Bronchial epithelial cell (primary cell): Measurements from ENCODE around the gene SYNDIG1L. TPM values are rescaled to one million over a fixed set of nuclear protein-coding genes. Genes with fewer than 3 reads are reported as not detected.

Source experiments
- DNase-seq: peaks from one replicate; pipeline ENCODE4 v3.0.0-alpha.2; 2010; ENCODE audit warnings: low read depth
- FAIRE-seq: peaks from 2 replicates; lab custom pipeline; 2011; peaks lifted over from hg19 to GRCh38; lab: Jason Lieb, UNC
- H3K27me3 ChIP-seq: 2 replicates; pipeline ENCODE4 v1.5.1; 2011; ENCODE audit warnings: low read length; ENCODE audit not compliant: control insufficient read depth, insufficient read depth
- H3K36me3 ChIP-seq: 2 replicates; pipeline ENCODE4 v1.5.1; 2011; ENCODE audit warnings: low read length; ENCODE audit not compliant: control insufficient read depth, insufficient read depth
- H3K4me3 ChIP-seq: 2 replicates; pipeline ENCODE4 v1.5.1; 2011; ENCODE audit warnings: mild to moderate bottlenecking, low read depth, low read length, control low read depth
- CTCF ChIP-seq: IDR thresholded peaks from 2 replicates; pipeline ENCODE4 v1.5.1; 2011; ENCODE audit warnings: mild to moderate bottlenecking, moderate library complexity, low read length, control low read depth, inconsistent platforms; ENCODE audit not compliant: insufficient read depth, severe bottlenecking
- total RNA-seq: library from RNA; depleted of rRNA; stranded (reverse); fragments of >200 nt; gene quantifications from 2 replicates; pipeline ENCODE4 v1.2.1, GENCODE V29; 2014

Gene SYNDIG1L
- total RNA-seq, 1 donor from 2014 or later, result under 0.01 TPM

- no peak overlapping the region for H3K4me3 ChIP-seq
- no peak for DNase-seq
- H3K27me3 ChIP-seq, result no peaks in the 10 kb centered on the region
- FAIRE-seq, result no peak
- TF ChIP-seq CTCF, result no peak
- H3K36me3 ChIP-seq, result no peaks in the 10 kb centered on the region
Measured at GRCh38 chr14:74465335-74465734, 39.3 kb upstream of the SYNDIG1L start.

GRCh38 chr14:74464785-74465184 is 38.8 kb upstream of the SYNDIG1L start:
- TF ChIP-seq CTCF, result no peak
- no peaks in the 10 kb centered on the region for H3K36me3 ChIP-seq
- H3K27me3 ChIP-seq, result no peaks in the 10 kb centered on the region
- H3K4me3 ChIP-seq, result no peak overlapping the region
- DNase-seq (no peak), FAIRE-seq (no peak)

DNA sequence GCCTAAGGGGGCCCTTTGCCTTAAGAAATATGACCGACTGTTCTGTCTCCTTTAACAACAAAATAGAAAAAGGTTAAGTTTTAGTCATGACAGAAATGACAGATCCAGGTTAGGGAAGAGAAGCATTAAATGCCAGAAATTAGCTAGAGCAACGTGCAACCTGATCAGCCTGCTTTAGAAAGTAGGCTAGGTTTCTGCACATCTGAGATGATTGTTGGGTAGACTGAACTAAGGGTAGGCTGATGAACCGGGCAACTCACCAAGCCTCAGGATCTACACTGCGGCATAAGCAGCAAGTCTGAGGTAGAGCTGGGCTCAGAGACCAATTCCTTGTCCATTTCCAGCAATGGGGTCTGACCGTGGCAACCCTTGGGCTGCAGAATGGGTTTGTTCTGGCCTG is 37.7 kb upstream of the SYNDIG1L start:
- TF ChIP-seq CTCF, result no peak
- no peak overlapping the region for H3K4me3 ChIP-seq
- DNase-seq (no peak), FAIRE-seq (peak; percentile 28)
- no peaks in the 10 kb centered on the region for H3K36me3 ChIP-seq
- no peaks in the 10 kb centered on the region for H3K27me3 ChIP-seq

DNA sequence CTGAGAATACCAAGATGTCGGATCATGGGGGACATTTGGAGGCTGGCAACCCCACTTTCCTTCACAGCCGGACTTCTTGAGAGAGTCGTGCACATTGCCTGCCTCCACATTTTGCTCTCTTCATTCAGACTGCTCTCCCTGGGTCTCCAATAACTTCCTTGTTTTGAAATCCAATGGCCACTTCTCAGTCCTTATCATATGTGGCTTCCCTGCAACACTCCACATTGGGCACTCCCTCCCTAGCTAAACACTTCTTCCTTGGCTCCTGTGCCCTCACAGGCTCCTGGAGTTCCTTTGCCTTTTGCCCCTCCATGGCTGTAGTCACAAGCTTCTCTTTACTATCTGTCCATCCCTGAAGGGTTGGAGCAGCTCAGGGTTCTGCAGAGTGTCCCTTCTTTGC is 37.0 kb upstream of the SYNDIG1L start:
- Histone ChIP-seq H3K36me3 (no peaks in the 10 kb centered on the region), H3K4me3 (no peak overlapping the region), H3K27me3 (no peaks in the 10 kb centered on the region)
- FAIRE-seq, result no peak
- TF ChIP-seq CTCF, result no peak
- no peak for DNase-seq

GRCh38 chr14:74459976-74460375 is 34.0 kb upstream of the SYNDIG1L start:
- no peak for TF ChIP-seq CTCF
- H3K36me3 ChIP-seq, result no peaks in the 10 kb centered on the region
- H3K27me3 ChIP-seq, result peaks cover 2% of the 10 kb centered on the region
- no peak for DNase-seq
- no peak overlapping the region for H3K4me3 ChIP-seq
- FAIRE-seq, result no peak

DNA sequence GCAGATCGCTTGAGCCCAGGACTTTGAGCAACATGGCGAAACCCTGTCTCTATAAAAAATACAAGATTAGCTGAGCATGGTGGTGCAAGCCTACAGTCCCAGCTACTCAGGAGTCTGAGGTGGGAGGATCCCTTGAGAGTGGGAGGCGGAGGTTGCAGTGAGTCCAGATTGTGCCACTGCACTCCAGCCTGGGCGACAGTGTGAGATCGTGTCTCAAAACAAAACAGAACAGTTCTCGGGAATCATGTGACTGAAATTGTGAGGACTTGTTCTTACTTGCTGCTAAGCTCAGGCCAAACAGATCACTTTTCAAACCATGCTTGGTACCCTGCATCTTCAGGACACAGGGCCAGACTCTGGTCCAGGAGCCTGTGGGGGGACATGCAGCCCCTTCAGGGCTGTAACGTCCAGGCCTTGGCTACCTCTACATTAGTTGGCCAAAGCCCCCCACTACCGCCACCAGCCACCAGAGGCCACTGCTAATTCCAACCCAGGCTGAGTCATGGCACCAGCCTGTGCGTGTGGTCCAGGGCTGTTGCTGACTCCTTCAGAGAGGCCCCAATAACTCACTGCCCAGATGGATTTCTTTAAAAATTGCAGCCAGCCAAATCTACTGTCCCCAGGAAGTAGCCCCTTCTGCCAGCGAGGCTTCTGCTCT is 33.4 kb upstream of the SYNDIG1L start:
- H3K27me3 ChIP-seq, result peaks cover 2% of the 10 kb centered on the region
- FAIRE-seq (peak; percentile 50), DNase-seq (peak; percentile 54)
- H3K36me3 ChIP-seq, result no peaks in the 10 kb centered on the region
- no peak overlapping the region for H3K4me3 ChIP-seq
- TF ChIP-seq CTCF, result peak; percentile 72
